Mammary microvascular endothelial cell (primary cell): ENCODE data around the gene SPDYE18. TPM values are rescaled to one million over a fixed set of nuclear protein-coding genes. Genes with fewer than 3 reads are reported as not detected.

Source experiments
- total RNA-seq: library from RNA; depleted of rRNA; stranded (reverse); fragments of >200 nt; gene quantifications from 2 replicates; pipeline ENCODE4 v1.2.3, GENCODE V29; 2015

Gene SPDYE18, protein sequence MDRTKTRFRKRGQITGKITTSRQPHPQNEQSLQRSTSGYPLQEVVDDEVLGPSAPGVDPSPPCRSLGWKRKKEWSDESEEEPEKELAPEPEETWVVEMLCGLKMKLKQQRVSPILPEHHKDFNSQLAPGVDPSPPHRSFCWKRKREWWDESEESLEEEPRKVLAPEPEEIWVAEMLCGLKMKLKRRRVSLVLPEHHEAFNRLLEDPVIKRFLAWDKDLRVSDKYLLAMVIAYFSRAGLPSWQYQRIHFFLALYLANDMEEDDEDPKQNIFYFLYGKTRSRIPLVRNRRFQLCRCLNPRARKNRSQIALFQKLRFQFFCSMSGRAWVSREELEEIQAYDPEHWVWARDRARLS
- 0.07 TPM in 1 of 2 replicates, not detected in the other for total RNA-seq

DNA sequence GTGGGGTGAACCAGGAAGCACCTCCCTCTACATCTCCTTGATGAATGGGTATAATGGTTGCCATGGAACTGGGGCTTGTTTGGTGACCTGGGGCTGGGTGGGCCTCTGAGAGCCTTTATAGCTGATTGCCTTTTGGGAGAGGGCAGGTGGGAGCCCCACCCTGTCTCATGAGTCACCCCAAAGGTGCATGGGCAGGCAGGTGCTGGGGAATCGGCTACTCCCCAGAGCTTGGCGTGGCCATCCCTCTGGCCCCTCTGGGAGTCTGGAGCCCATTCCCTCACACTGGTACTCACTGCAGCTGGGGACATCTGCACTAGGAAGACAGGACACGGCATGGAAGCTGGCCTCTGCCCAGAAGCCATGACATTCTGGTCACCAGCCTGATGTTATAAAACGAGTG is at the start of gene SPDYE18:
Gene SPDYE18 (minus strand): TSS at position 2 of the 400 bp plus-strand sequence. CDS start 2,046 bp downstream, outside the sequence.

GRCh38 chr7:77032261-77032660 is 30.1 kb downstream of the SPDYE18 start, which contains the start of gene SPDYE17:
Gene SPDYE17 (minus strand): TSS chr7:77032361. CDS start chr7:77030570, 1,791 bp downstream.

Other genes starting within 250 kb of the SPDYE18 start
- not detected in 2 replicates for gene SPDYE17, start 30.2 kb downstream of the SPDYE18 start, total RNA-seq
- 0.39 and 0.53 TPM in 2 replicates for gene CCDC146, start 60.1 kb upstream of the SPDYE18 start, total RNA-seq
- 0.25 TPM in 1 of 2 replicates, not detected in the other for gene FGL2, start 137.3 kb upstream of the SPDYE18 start, total RNA-seq